K562 (cell line): ENCODE measurements around the gene CFAP410. TPM values are rescaled to one million over a fixed set of nuclear protein-coding genes. Genes with fewer than 3 reads are reported as not detected.

Source experiments
- ATAC-seq: fragments of 200-7000 bp; cut with Tn5 transposase; 3 replicates; pipeline ENCODE4 v1.9.1; 2020; ENCODE audit warnings: moderate library complexity
- BruUV-seq: library from RNA; stranded (reverse); fragments of 400-500 nt; replicated peaks from 2 replicates; lab custom pipeline; 2021; lab: Mats Ljungman, UMichigan
- CTCF ChIA-PET: fragments of 300-600 bp; formaldehyde crosslinking; extraction: SDS; loops from one replicate; lab custom pipeline; 2021; ENCODE audit warnings: low intra/inter-chr PET ratio; lab: Yijun Ruan, JAX
- POLR2A ChIA-PET: fragments of 300-600, 350-650 bp; sonication (Branson Sonifier 250); formaldehyde crosslinking; extraction: SDS; loops from one replicate; lab custom pipeline; 2021; ENCODE audit warnings: antibody characterized with exemption, inconsistent platforms; lab: Yijun Ruan, JAX
- DNase-seq, 4 experiments: peaks; one replicate each; pipeline versions ENCODE4 v3.0.0 to v3.0.0-alpha.2; 2011 to 2018; ENCODE audit warnings: low spot score in 3 of 4, mixed read lengths in 3 of 4; ENCODE audit errors: extremely low read depth in 1 of 4
- FAIRE-seq: peaks from 2 replicates; lab custom pipeline; 2011; peaks lifted over from hg19 to GRCh38; lab: Jason Lieb, UNC
- H2AFZ ChIP-seq: 2 replicates; pipeline ENCODE4 v1.6.0; 2011; ENCODE audit warnings: low read depth, low read length, control low read depth, inconsistent platforms
- H3K27ac ChIP-seq: fragments of 200-600 bp; 3 replicates; pipeline ENCODE4 v1.8.0; 2011; ENCODE audit warnings: low read depth, mild to moderate bottlenecking, control low read depth, inconsistent platforms, low read length, moderate library complexity, mixed read lengths; ENCODE audit errors: extremely low read depth
- H3K27me3 ChIP-seq, 2 experiments: fragments of 300-600 bp in 1 of 2; 2 replicates in 1 of 2; 3 replicates in 1 of 2; pipeline versions ENCODE4 v1.6.0 to v1.8.0; 2011; ENCODE audit warnings: inconsistent platforms in 2 of 2, low read length in 2 of 2, mild to moderate bottlenecking in 1 of 2, mixed read lengths in 1 of 2, moderate library complexity in 1 of 2; ENCODE audit not compliant: control insufficient read depth in 2 of 2, insufficient read depth in 2 of 2
- H3K36me3 ChIP-seq: fragments of 300-600 bp; 3 replicates; pipeline ENCODE4 v1.8.0; 2011; ENCODE audit warnings: mild to moderate bottlenecking, low read length, inconsistent platforms; ENCODE audit not compliant: control insufficient read depth, insufficient read depth
- H3K4me1 ChIP-seq, 2 experiments: fragments of 200-600 bp in 1 of 2; replicated peaks in 1 of 2; 2 replicates in 1 of 2; 3 replicates in 1 of 2; pipeline versions ENCODE4 v1.5.1 to v1.8.0; 2011; ENCODE audit warnings: inconsistent platforms in 2 of 2, low read length in 2 of 2, mild to moderate bottlenecking in 1 of 2, mixed read lengths in 1 of 2, moderate library complexity in 1 of 2; ENCODE audit not compliant: control insufficient read depth in 2 of 2, insufficient read depth in 2 of 2
- H3K4me2 ChIP-seq: 2 replicates; pipeline ENCODE4 v1.6.1; 2011; ENCODE audit warnings: low read length, control low read depth, inconsistent platforms, mixed read lengths; ENCODE audit not compliant: insufficient read depth
- H3K4me3 ChIP-seq: fragments of 200-600 bp; sonication (generic), shearing (Covaris generic); 2 replicates; pipeline ENCODE4 v1.5.1; 2016; ENCODE audit warnings: control low read depth, inconsistent platforms
- H3K79me2 ChIP-seq: fragments of 200-600 bp; 3 replicates; pipeline ENCODE4 v1.8.0; 2011; ENCODE audit warnings: low read length, inconsistent platforms; ENCODE audit not compliant: control insufficient read depth, insufficient read depth
- H3K9ac ChIP-seq, 2 experiments: 2 replicates each; pipeline versions ENCODE4 v1.6.0 to v1.6.1; 2011; ENCODE audit warnings: low read depth in 2 of 2, low read length in 2 of 2, control low read depth in 1 of 2, inconsistent platforms in 1 of 2, mild to moderate bottlenecking in 1 of 2, mixed read lengths in 1 of 2; ENCODE audit not compliant: insufficient read depth in 1 of 2
- H3K9me1 ChIP-seq: one replicate; pipeline ENCODE4 v1.6.0; 2011; ENCODE audit warnings: inconsistent platforms, mild to moderate bottlenecking, low read length, moderate library complexity; ENCODE audit not compliant: control insufficient read depth, insufficient read depth
- H3K9me3 ChIP-seq: replicated peaks from 2 replicates; pipeline ENCODE4 v1.5.1; 2011; ENCODE audit warnings: low read depth, low read length, inconsistent platforms; ENCODE audit not compliant: control insufficient read depth, insufficient read depth
- H4K20me1 ChIP-seq: replicated peaks from 2 replicates; pipeline ENCODE4 v1.6.1; 2011; ENCODE audit warnings: low read length, inconsistent platforms, mixed read lengths; ENCODE audit not compliant: control insufficient read depth, insufficient read depth
- BCOR ChIP-seq: fragments of 450-650 bp; IDR thresholded peaks from 2 replicates; pipeline ENCODE4 v1.6.1; 2016
- CAMTA2 ChIP-seq: fragments of 250-450 bp; sonication (Bioruptor Pico); conservative IDR thresholded peaks from 2 replicates; pipeline ENCODE4 v1.5.1; 2022
- CREM ChIP-seq: IDR thresholded peaks from 2 replicates; pipeline ENCODE4 v1.6.1; 2014; ENCODE audit warnings: antibody characterized with exemption, low read depth
- MCM7 ChIP-seq, 2 experiments: fragments of 450-650 bp; IDR thresholded peaks; 2 replicates each; pipeline ENCODE4 v1.6.1; 2016 to 2018
- NFIC ChIP-seq: fragments of 450-650 bp; IDR thresholded peaks from 2 replicates; pipeline ENCODE4 v1.6.1; 2017; ENCODE audit warnings: mild to moderate bottlenecking, inconsistent platforms
- POLR2G ChIP-seq: fragments of 200-400 bp; formaldehyde crosslinking; IDR thresholded peaks from 2 replicates; pipeline ENCODE4 v1.6.1; 2017; ENCODE audit warnings: low read depth, mild to moderate bottlenecking, antibody characterized with exemption, low read length, moderate library complexity
- SAP30 ChIP-seq: fragments of 200-600 bp; sonication (generic); IDR thresholded peaks from 2 replicates; pipeline ENCODE4 v1.6.1; 2012; ENCODE audit warnings: borderline replicate concordance, low read depth, mild to moderate bottlenecking, moderate library complexity, low read length, control low read depth, inconsistent platforms; ENCODE audit not compliant: insufficient read depth, poor library complexity, severe bottlenecking
- TAF9B ChIP-seq: fragments of 450-650 bp; IDR thresholded peaks from 2 replicates; pipeline ENCODE4 v1.6.1; 2018; ENCODE audit warnings: mild to moderate bottlenecking; ENCODE audit not compliant: partially characterized antibody
- TEAD4 ChIP-seq, 2 experiments: sonication (generic) in 1 of 2; formaldehyde crosslinking in 1 of 2; IDR thresholded peaks; 2 replicates each; pipeline versions ENCODE4 v1.6.1 to v1.8.0; 2012 to 2022; ENCODE audit warnings: borderline replicate concordance in 1 of 2, inconsistent platforms in 1 of 2, low read length in 1 of 2, mild to moderate bottlenecking in 1 of 2, missing genetic modification reagents in 1 of 2
- ZBTB17 ChIP-seq: fragments of 450-650 bp; formaldehyde crosslinking; IDR thresholded peaks from 2 replicates; pipeline ENCODE4 v1.4.0; 2020; ENCODE audit warnings: mild to moderate bottlenecking
- ZNF436 ChIP-seq: fragments of 250-450, 450-650 bp; sonication (Bioruptor Pico); formaldehyde crosslinking; IDR thresholded peaks from 2 replicates; pipeline ENCODE4 v1.7.0; 2020; ENCODE audit warnings: mild to moderate bottlenecking
- WGBS: fragments of 100-300 bp; shearing (Covaris generic); methylation state at CpG from one replicate; pipeline ENCODE4 v1.1.6; 2016; ENCODE audit warnings: low coverage, mixed read lengths; ENCODE audit not compliant: insufficient coverage; ENCODE audit errors: missing lambda C conversion rate; 5-methylcytosine and 5-hydroxymethylcytosine counted together
- in situ Hi-C: fragments of 300-500 bp; cut with MboI; formaldehyde crosslinking; loops from 4 replicates; pipeline ENCODE4 v1.15.0; 2018; ENCODE audit warnings: inconsistent platforms, mixed read lengths
- intact Hi-C: fragments of 100-400 bp; cut with micrococcal nuclease; formaldehyde crosslinking; loops from 2 replicates; pipeline ENCODE4 v1.14.2; 2022
- polyA plus RNA-seq, 8 experiments: library from polyadenylated mRNA; depleted of rRNA in 4 of 8; stranded (reverse) in 5 of 8; unstranded in 3 of 8; fragments of >200 nt; fragmentation: Nextera tagmentation in 2 of 8; fragmentation: Illumina TruSeq in 1 of 8; extraction: Ambion mirVana in 2 of 8; extraction: Trizol in 1 of 8; gene quantifications; 2 replicates each; pipeline versions ENCODE4 v1.2.1 to v1.2.3, GENCODE V29; 2011 to 2014; ENCODE audit warnings: inconsistent platforms in 1 of 8, missing spikeins in 1 of 8
- total RNA-seq, 7 experiments: library from RNA; depleted of rRNA in 6 of 7; stranded (reverse); fragments of >200 nt in 6 of 7; fragmentation: Illumina TruSeq in 2 of 7; extraction: Trizol in 2 of 7; gene quantifications; 2 replicates each; pipeline versions ENCODE4 v1.2.1 to v1.2.3, GENCODE V29; 2011 to 2021; ENCODE audit warnings: low replicate concordance in 1 of 7
- TF ChIP-seq, protein P1 (sequence below): fragments of 250-450 bp; sonication (Bioruptor Pico); IDR thresholded peaks from 2 replicates; pipeline ENCODE4 v1.4.0; 2020; ENCODE audit warnings: mild to moderate bottlenecking, moderate library complexity
- TF ChIP-seq, protein P2 (sequence below): sonication (generic); formaldehyde crosslinking; IDR thresholded peaks from 2 replicates; pipeline ENCODE4 v1.9.0; 2022; ENCODE audit warnings: mild to moderate bottlenecking, missing genetic modification reagents

The CFAP410 gene
- total and polyA plus RNA-seq, 9 of the 15 experiments (the other 6 are each of a cell fraction or from before 2014, with no cell fraction given), result 0.07 to 17.3 (median 2.3) TPM

DNA sequence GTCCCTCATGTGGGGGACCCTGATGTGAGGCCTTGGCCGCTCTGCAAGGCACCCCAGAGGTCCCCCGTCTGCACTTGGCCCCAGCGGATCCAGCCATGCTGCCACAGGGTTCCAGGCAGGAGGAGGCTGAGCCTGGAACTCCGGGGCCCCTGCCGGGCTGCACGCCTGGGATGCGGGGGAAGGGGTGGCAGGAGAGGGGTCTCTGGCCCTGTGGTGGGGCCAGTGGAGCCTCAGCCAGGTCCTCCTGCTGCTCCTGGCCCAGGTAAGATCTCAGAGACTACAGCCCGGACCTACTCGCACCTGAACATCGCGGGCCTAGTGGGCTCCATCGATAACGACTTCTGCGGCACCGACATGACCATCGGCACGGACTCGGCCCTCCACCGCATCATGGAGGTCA lies 26.5 kb downstream of the CFAP410 start:
- 92% methylated on average over 17 of the region's 19 CpGs for WGBS
- Histone ChIP-seq H3K9me3 (no peaks in the 10 kb centered on the region), H3K27ac (no peak overlapping the region), H3K4me3 (no peak overlapping the region), H3K9me1 (no peaks in the 10 kb centered on the region), H3K36me3 (peaks cover 77% of the 10 kb centered on the region; the same call in 2 of the 3 replicates), H3K4me1 (peaks cover 0 to 23% of the 10 kb centered on the region in 2 experiments; a peak in 1 of 5 replicates), H3K27me3 (no peaks in the 10 kb centered on the region), H2AFZ (no peak overlapping the region), H4K20me1 (peaks cover 6% of the 10 kb centered on the region; the same call in 1 of the 2 replicates), H3K79me2 (no peaks in the 10 kb centered on the region; the same call in 1 of the 3 replicates), H3K9ac (no peak overlapping the region), H3K4me2 (no peak overlapping the region)
- ATAC-seq, result no peak
- intact Hi-C loops (no loop called here), in situ Hi-C loops (no loop called here)
- ChIA-PET CTCF (no interaction called here), POLR2A (no interaction called here)
- no peak for DNase-seq
- FAIRE-seq, result no peak
- BruUV-seq, result no TSS peak
- TF ChIP-seq TAF9B, result no peak
- TF ChIP-seq CREM, result no peak
- peak; percentile 11; the same call in 1 of the 2 replicates for TF ChIP-seq POLR2G
- no peak for TF ChIP-seq NFIC
- TF ChIP-seq BCOR, result no peak
- no peak for TF ChIP-seq TEAD4 (IDR thresholded peaks at IDR 0.05; ENCODE audit: low read length)
- TF ChIP-seq TEAD4 (CRISPR knock-in tag; IDR thresholded peaks at IDR 0.05; ENCODE audit: borderline replicate concordance), result no peak

DNA sequence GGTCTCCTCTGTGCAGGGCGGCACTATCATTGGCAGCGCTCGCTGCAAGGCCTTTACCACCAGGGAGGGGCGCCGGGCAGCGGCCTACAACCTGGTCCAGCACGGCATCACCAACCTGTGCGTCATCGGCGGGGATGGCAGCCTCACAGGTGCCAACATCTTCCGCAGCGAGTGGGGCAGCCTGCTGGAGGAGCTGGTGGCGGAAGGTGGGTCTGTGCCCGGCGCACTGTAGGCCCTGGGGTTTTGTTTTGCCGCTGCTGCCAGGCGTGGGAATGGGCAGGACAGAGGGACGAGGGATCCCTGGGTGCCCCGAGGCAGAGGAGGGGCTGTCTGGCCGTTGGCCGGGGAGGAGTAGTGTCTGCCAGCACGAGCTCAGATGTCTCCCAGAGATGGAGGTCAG lies 27.1 kb downstream of the CFAP410 start:
- no peaks in the 10 kb centered on the region for H3K27me3 ChIP-seq
- no peaks in the 10 kb centered on the region; the same call in 1 of the 3 replicates for H3K79me2 ChIP-seq
- H3K9me1 ChIP-seq, result no peaks in the 10 kb centered on the region
- DNase-seq (no peak), ATAC-seq (no peak), FAIRE-seq (no peak)
- no peak overlapping the region for H3K4me3 ChIP-seq
- H4K20me1 ChIP-seq, result peaks cover 8% of the 10 kb centered on the region; the same call in 1 of the 2 replicates
- H3K4me1 ChIP-seq, result peaks cover 0 to 29% of the 10 kb centered on the region in 2 experiments; a peak in 1 of 5 replicates
- ChIA-PET CTCF (no interaction called here), POLR2A (no interaction called here)
- no TSS peak for BruUV-seq
- in situ Hi-C loops (no loop called here), intact Hi-C loops (no loop called here)
- H2AFZ ChIP-seq, result no peak overlapping the region
- H3K9me3 ChIP-seq, result no peaks in the 10 kb centered on the region
- peaks cover 78% of the 10 kb centered on the region; the same call in 2 of the 3 replicates for H3K36me3 ChIP-seq
- 95% methylated on average over 22 of the region's 22 CpGs for WGBS
- no peak overlapping the region for H3K27ac ChIP-seq
- H3K4me2 ChIP-seq, result no peak overlapping the region
- no peak overlapping the region for H3K9ac ChIP-seq
- no peak for TF ChIP-seq SAP30
- no peak for TF ChIP-seq CAMTA2 (CRISPR knock-in tag)
- no peak for TF ChIP-seq ZNF436 (CRISPR knock-in tag)
- no peak for TF ChIP-seq MCM7 (IDR thresholded peaks at IDR 0.05)
- TF ChIP-seq, protein P1, sequence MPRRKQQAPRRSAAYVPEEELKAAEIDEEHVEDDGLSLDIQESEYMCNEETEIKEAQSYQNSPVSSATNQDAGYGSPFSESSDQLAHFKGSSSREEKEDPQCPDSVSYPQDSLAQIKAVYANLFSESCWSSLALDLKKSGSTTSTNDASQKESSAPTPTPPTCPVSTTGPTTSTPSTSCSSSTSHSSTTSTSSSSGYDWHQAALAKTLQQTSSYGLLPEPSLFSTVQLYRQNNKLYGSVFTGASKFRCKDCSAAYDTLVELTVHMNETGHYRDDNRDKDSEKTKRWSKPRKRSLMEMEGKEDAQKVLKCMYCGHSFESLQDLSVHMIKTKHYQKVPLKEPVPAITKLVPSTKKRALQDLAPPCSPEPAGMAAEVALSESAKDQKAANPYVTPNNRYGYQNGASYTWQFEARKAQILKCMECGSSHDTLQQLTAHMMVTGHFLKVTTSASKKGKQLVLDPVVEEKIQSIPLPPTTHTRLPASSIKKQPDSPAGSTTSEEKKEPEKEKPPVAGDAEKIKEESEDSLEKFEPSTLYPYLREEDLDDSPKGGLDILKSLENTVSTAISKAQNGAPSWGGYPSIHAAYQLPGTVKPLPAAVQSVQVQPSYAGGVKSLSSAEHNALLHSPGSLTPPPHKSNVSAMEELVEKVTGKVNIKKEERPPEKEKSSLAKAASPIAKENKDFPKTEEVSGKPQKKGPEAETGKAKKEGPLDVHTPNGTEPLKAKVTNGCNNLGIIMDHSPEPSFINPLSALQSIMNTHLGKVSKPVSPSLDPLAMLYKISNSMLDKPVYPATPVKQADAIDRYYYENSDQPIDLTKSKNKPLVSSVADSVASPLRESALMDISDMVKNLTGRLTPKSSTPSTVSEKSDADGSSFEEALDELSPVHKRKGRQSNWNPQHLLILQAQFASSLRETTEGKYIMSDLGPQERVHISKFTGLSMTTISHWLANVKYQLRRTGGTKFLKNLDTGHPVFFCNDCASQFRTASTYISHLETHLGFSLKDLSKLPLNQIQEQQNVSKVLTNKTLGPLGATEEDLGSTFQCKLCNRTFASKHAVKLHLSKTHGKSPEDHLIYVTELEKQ (CRISPR knock-in tag), result no peak
- TF ChIP-seq, protein P2, sequence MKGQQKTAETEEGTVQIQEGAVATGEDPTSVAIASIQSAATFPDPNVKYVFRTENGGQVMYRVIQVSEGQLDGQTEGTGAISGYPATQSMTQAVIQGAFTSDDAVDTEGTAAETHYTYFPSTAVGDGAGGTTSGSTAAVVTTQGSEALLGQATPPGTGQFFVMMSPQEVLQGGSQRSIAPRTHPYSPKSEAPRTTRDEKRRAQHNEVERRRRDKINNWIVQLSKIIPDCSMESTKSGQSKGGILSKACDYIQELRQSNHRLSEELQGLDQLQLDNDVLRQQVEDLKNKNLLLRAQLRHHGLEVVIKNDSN (CRISPR knock-in tag), result no peak
- TF ChIP-seq ZBTB17 (CRISPR knock-in tag), result no peak
